Left hindlimb (tissue), 1 donor: ENCODE results near the gene RWDD3.

Experiments
- DNase-seq: peaks from one replicate; pipeline ENCODE4 v3.0.0-alpha.2; 2018

The RWDD3 gene, protein sequence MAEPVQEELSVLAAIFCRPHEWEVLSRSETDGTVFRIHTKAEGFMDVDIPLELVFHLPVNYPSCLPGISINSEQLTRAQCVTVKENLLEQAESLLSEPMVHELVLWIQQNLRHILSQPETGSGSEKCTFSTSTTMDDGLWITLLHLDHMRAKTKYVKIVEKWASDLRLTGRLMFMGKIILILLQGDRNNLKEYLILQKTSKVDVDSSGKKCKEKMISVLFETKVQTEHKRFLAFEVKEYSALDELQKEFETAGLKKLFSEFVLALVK

GRCh38 chr1:95233737-95234500 lies at the start of gene RWDD3:
RWDD3 (plus strand) TSS chr1:95234210; CDS start chr1:95234231, 21 bp downstream.
- DNase-seq = peak; percentile 96

- DNase-seq = no peak
These were observed 47.9 kb upstream of the RWDD3 start for GRCh38 chr1:95186149-95186548.

GRCh38 chr1:95193591-95193990 lies 40.4 kb upstream of the RWDD3 start:
- no peak for DNase-seq

GRCh38 chr1:95195046-95195445 lies 39.0 kb upstream of the RWDD3 start:
- DNase-seq = no peak

DNA sequence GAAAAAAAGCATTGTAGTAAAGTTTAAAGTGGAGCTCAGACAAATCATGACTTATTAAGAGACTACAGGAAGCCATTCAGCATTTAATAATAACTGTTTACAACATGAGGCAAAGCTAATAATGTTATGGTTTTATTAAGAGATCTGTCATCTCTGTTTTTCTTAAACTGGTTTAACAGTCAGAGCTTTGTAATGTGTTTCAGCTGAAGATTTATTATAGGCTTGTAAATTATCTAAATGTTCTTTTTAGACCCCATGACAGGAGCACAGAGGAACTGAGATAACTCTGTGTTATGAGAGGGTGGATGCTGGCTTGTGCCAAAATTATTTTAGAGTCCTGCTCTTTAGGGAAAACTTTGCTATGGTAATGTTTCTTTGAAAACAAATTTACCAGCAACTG lies 38.0 kb upstream of the RWDD3 start:
- no peak for DNase-seq

DNA sequence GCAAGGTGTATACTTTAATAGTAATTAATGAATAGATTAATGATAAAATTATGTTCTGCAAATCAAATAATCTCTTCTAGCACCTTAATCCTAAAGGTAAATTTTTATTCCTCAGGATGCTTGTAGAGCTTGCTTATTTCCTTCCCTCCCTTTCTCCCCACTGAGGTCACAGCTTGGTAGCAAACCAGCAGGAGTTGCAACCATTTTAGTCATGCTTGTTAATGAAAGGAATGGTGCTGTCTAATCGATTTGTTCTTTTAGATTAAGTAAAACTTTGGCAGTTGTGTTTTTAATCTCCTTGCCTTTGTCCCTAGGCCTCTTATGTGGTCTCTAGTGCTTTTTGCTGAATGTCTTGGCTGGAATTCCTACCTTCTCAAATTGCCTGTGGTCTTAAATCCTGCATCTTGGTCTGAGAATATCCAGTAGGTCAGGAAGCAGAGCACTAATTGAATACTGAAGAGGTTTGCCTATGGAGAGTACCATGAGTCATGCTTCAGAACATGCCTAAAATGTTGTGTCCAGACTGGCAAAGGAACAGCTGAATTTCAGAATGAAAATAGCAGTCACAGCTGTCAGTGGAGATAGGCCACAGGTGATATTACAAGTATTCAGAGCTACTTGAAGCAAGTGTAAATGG lies 36.3 kb upstream of the RWDD3 start:
- no peak for DNase-seq

- no peak for DNase-seq
These were observed 32.1 kb upstream of the RWDD3 start for GRCh38 chr1:95201905-95202304.

- no peak for DNase-seq
These were observed 30.0 kb upstream of the RWDD3 start for GRCh38 chr1:95203908-95204437.

DNA sequence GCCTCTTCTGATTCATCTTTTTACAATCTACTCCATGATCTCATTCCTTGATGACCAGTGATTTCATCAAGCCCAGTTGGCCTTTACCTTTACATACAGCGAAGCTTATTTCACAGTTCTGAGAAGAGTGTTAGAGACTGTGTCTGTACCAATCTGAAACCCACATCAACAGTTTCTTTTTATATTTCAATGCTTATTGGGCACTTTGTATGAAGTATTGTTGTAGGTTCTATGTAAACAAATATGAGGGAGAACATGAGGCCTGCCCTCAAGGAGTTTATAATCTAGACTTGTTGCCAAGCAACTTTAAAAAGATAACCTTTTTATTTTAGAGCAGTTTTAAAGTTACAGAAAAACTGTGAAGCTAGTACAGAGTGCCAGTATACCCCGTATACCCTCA lies 27.5 kb upstream of the RWDD3 start:
- no peak for DNase-seq

DNA sequence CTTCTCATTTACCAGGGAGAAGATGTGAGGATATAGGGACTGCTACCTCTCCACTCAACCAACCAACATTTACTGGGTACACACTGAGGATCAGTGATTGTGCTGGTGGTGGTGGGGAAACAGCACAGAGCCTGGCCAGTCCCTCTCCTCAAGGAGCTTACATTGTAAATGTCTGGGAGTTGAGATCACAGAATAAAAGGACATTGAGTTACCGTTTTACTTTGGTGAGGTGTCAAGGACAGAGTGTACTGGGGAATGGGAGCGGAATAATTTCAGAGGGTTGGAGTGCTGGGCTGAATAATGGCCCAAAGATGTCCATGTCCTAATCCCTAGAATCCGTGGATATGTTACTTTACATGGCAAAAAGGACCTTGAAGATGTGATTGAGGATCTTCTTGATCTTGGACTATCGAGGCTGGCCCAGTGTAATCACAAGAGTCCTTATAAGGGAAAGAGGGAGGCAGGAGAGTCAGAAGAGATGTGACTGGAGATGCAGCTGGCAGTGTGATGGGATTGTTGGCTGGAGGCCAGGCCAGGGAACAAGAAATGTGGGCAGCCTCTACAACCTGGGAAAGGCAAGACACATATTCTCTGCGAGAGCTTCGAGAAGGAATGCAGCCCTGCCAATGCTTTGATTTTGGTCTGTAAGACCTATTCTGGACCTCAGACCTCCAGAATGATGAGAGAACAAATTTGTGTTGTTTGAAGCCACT lies 26.6 kb upstream of the RWDD3 start:
- no peak for DNase-seq

- DNase-seq = no peak
These were observed 25.1 kb upstream of the RWDD3 start for GRCh38 chr1:95208876-95209275.

GRCh38 chr1:95209291-95209690 lies 24.7 kb upstream of the RWDD3 start:
- DNase-seq = no peak

DNA sequence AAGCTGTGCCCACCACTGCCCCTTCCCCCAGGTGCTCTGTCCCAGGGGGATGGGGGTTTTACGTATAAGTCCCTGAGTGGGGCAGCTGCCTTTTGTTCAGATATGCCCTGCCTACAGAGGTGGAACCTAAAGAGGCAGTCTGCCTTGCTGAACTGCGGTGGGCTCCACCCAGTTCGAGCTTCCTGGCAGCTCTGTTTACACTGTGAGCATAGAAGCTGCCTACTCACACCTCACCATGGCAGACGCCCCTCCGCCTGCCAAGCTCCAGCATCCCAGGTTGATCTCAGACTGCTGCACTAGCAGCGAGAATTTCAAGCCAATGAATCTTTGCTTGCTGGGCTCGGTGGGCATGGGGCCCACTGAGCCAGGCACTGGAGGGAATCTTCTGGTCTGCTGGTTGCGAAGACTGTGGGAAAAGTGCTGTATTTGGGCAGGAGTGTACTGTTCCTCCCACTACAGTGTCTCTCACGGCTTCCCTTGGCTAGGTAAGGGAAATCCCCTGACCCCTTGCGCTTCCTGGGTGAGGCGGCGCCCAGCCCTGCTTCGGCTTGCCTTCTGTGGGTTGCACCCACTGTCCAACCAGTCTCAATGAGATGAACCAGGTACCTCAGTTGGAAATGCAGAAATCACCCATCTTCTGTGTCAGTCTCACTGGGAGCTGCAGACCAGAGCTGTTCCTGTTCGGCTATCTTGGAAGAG lies 17.6 kb upstream of the RWDD3 start:
- no peak for DNase-seq

- no peak for DNase-seq
These were observed 16.6 kb upstream of the RWDD3 start for GRCh38 chr1:95217371-95217770.

GRCh38 chr1:95219407-95219806 lies 14.6 kb upstream of the RWDD3 start:
- DNase-seq = no peak

GRCh38 chr1:95221306-95221705 lies 12.7 kb upstream of the RWDD3 start:
- DNase-seq = no peak

GRCh38 chr1:95222629-95223028 lies 11.4 kb upstream of the RWDD3 start:
- DNase-seq = no peak

- no peak for DNase-seq
These were observed 10.9 kb upstream of the RWDD3 start for GRCh38 chr1:95223110-95223509.

GRCh38 chr1:95226781-95227660 lies 7.0 kb upstream of the RWDD3 start:
- DNase-seq = no peak

DNA sequence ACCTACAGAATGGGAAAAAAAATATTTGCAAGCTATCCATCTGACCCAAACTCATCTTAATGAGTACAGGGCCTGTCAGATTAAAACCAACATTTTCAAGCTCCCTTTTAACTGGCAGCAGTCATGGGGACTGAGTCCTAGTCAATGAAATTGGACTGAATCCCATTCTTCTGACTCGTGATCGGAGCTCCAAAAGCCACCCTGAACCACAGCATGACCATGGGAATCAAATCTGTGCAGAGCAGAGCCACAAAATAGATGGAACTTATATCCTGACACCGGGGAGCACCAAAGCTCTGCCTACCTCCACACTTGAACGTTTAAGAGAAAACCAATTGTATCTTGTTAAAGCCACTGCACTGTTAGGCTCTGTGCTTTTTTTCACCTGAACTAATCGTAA lies 5.0 kb upstream of the RWDD3 start:
- DNase-seq = no peak

GRCh38 chr1:95229706-95230105 lies 4.3 kb upstream of the RWDD3 start:
- no peak for DNase-seq
